GM12891 (cell line): Measurements from ENCODE around the gene ZFPM1.

ENCODE experiments used
- PAX5 ChIP-seq: IDR thresholded peaks from 2 replicates; pipeline ENCODE4 v1.6.1; 2011; ENCODE audit warnings: low read length, moderate library complexity, mild to moderate bottlenecking; ENCODE audit not compliant: insufficient read depth, severe bottlenecking
- POLR2A ChIP-seq: IDR thresholded peaks from 2 replicates; pipeline ENCODE4 v1.6.1; 2011; ENCODE audit warnings: low read depth, low read length, control low read depth
- POLR2AphosphoS5 ChIP-seq: IDR thresholded peaks from 2 replicates; pipeline ENCODE4 v1.6.1; 2011; ENCODE audit warnings: low read depth, low read length, control low read depth
- POU2F2 ChIP-seq: IDR thresholded peaks from 2 replicates; pipeline ENCODE4 v1.6.1; 2011; ENCODE audit warnings: low read depth, mild to moderate bottlenecking, control low read depth, low read length, moderate library complexity
- SPI1 ChIP-seq: IDR thresholded peaks from 2 replicates; pipeline ENCODE4 v1.6.1; 2011; ENCODE audit warnings: low read depth, low read length, control low read depth
- TAF1 ChIP-seq: IDR thresholded peaks from 2 replicates; pipeline ENCODE4 v1.6.1; 2011; ENCODE audit warnings: low read depth, low read length, control low read depth

GRCh38 chr16:88434746-88435145 is 18.3 kb upstream of the ZFPM1 start:
- TF ChIP-seq TAF1 (no peak), POLR2AphosphoS5 (no peak), POLR2A (no peak), PAX5 (no peak), SPI1 (no peak), POU2F2 (no peak)
